Left lung (tissue), 10 donors: Measurements from ENCODE around the gene TM4SF20. TPM values are rescaled to one million over a fixed set of nuclear protein-coding genes. Genes with fewer than 3 reads are reported as not detected.
"Not testable (repeated sequence)": the region's sequence is repeated elsewhere in the genome, so short reads cannot be mapped to it uniquely, and the experiment has no call there.

Source experiments
- ATAC-seq: fragments of 200-7000 bp; cut with Tn5 transposase; one replicate; pipeline ENCODE4 v1.9.1; 2020; ENCODE audit warnings: moderate library complexity
- DNase-seq, 4 donors: peaks; one replicate each; pipeline ENCODE4 v3.0.0-alpha.2; 2013 to 2020
- H3K27ac ChIP-seq, 2 donors: fragments of 200-600 bp; sonication (generic) in 1 of 2; one replicate each; pipeline versions ENCODE4 v1.5.0 to v1.8.0; 2020 to 2021
- H3K27me3 ChIP-seq, 2 donors: fragments of 200-600 bp; sonication (generic) in 1 of 2; one replicate each; pipeline versions ENCODE4 v1.5.0 to v1.8.0; 2020 to 2021
- H3K36me3 ChIP-seq, 2 donors: fragments of 200-600 bp; sonication (generic) in 1 of 2; one replicate each; pipeline versions ENCODE4 v1.5.0 to v1.8.0; 2020 to 2021
- H3K4me1 ChIP-seq, 2 donors: fragments of 200-600 bp; one replicate each; pipeline ENCODE4 v1.8.0; 2021
- H3K4me3 ChIP-seq, 2 donors: fragments of 200-600 bp; sonication (generic) in 1 of 2; one replicate each; pipeline versions ENCODE4 v1.5.0 to v1.8.0; 2020 to 2021; ENCODE audit warnings: mild to moderate bottlenecking in 1 of 2
- H3K9me3 ChIP-seq, 2 donors: fragments of 200-600 bp; sonication (generic) in 1 of 2; one replicate each; pipeline versions ENCODE4 v1.5.0 to v1.8.0; 2020 to 2021
- CTCF ChIP-seq, 2 donors: fragments of 200-600 bp; sonication (generic) in 1 of 2; IDR thresholded peaks; one replicate each; pipeline versions ENCODE4 v1.5.0 to v1.8.0; 2021; ENCODE audit warnings: antibody characterized with exemption in 2 of 2
- intact Hi-C, 2 donors: fragments of 100-400 bp; cut with DNase I; formaldehyde crosslinking; loops; one replicate each; pipeline versions ENCODE4 v1.11.2 to v1.14.2; 2022
- polyA plus RNA-seq, 6 donors: library from polyadenylated mRNA; unstranded; fragments of 120-200 nt; gene quantifications; one replicate each; pipeline ENCODE4 v1.2.1, GENCODE V29; 2013; ENCODE audit not compliant: insufficient read length in 6 of 6
- total RNA-seq, 2 donors: library from RNA; stranded (reverse); fragmentation: NEBNext Ultra II Directional; extraction: Animal tissue kit (Norgen Biotek cat#: 25700); gene quantifications; one replicate each; pipeline ENCODE4 v1.2.1, GENCODE V29; 2021
- donor health status: DM: no; HTN: yes; CAD: no.
- donor health status: DM: no; HTN: no; CAD: no.

TM4SF20 gene
- total and polyA plus RNA-seq, 8 donors: 0.06 to 0.14 (median 0.08) TPM; not detected in 3

- TF ChIP-seq CTCF (IDR thresholded peaks at IDR 0.05): no peak
- Histone ChIP-seq H3K27ac (no peak overlapping the region), H3K4me1 (peaks cover 0 to 27% of the 10 kb centered on the region in 2 donors), H3K9me3 (no peaks in the 10 kb centered on the region), H3K27me3 (no peaks in the 10 kb centered on the region), H3K4me3 (no peak overlapping the region), H3K36me3 (no peaks in the 10 kb centered on the region)
- DNase-seq: no peak
- no peak for ATAC-seq
- intact Hi-C loops: no loop called here
These were observed 10.6 kb upstream of the TM4SF20 start for GRCh38 chr2:227389661-227390060.

GRCh38 chr2:227389231-227389630, 10.1 kb upstream of the TM4SF20 start:
- intact Hi-C loops: no loop called here
- H3K27me3 ChIP-seq: no peaks in the 10 kb centered on the region
- ATAC-seq (no peak), DNase-seq (no peak)
- peaks cover 0 to 30% of the 10 kb centered on the region in 2 donors for H3K4me1 ChIP-seq
- H3K36me3 ChIP-seq: no peaks in the 10 kb centered on the region
- no peak for TF ChIP-seq CTCF (IDR thresholded peaks at IDR 0.05)
- no peak overlapping the region for H3K4me3 ChIP-seq
- no peak overlapping the region for H3K27ac ChIP-seq
- H3K9me3 ChIP-seq: no peaks in the 10 kb centered on the region

GRCh38 chr2:227388537-227389011, 9.5 kb upstream of the TM4SF20 start:
- H3K36me3 ChIP-seq: no peaks in the 10 kb centered on the region
- H3K9me3 ChIP-seq: no peaks in the 10 kb centered on the region
- peak overlapping the region in 1 of 2 donors; percentile 33 for H3K27ac ChIP-seq
- DNase-seq (no peak), ATAC-seq (no peak)
- TF ChIP-seq CTCF (IDR thresholded peaks at IDR 0.05): no peak
- no peak overlapping the region for H3K4me3 ChIP-seq
- intact Hi-C loops: no loop called here
- H3K27me3 ChIP-seq: peaks cover 0 to 4% of the 10 kb centered on the region in 2 donors
- H3K4me1 ChIP-seq: peaks cover 0 to 30% of the 10 kb centered on the region in 2 donors

GRCh38 chr2:227387583-227387982, 8.5 kb upstream of the TM4SF20 start, which contains the start of gene SCYGR1:
Gene SCYGR1 (minus strand): TSS chr2:227387949. CDS start chr2:227387949, 0 bp downstream.
- DNase-seq, H3K9me3 ChIP-seq, ATAC-seq, intact Hi-C loops, H3K4me3 ChIP-seq, H3K36me3 ChIP-seq, H3K27me3 ChIP-seq: not testable (repeated sequence)
- Histone ChIP-seq H3K4me1 (peaks cover 0 to 30% of the 10 kb centered on the region in 2 donors), H3K27ac (peak within 1 kb of the TSS in 1 of 2 donors; percentile 33)

- ATAC-seq: no peak
- TF ChIP-seq CTCF (IDR thresholded peaks at IDR 0.05): no peak
- intact Hi-C loops: no loop called here
- H3K4me1 ChIP-seq: peaks cover 0 to 30% of the 10 kb centered on the region in 2 donors
- H3K36me3 ChIP-seq: no peaks in the 10 kb centered on the region
- no peak for DNase-seq
- H3K4me3 ChIP-seq: no peak overlapping the region
- H3K27me3 ChIP-seq: peaks cover 0 to 4% of the 10 kb centered on the region in 2 donors
- no peaks in the 10 kb centered on the region for H3K9me3 ChIP-seq
- no peak overlapping the region for H3K27ac ChIP-seq
These were observed 7.5 kb upstream of the TM4SF20 start for GRCh38 chr2:227386630-227387029.

GRCh38 chr2:227383686-227384085, 4.6 kb upstream of the TM4SF20 start:
- Histone ChIP-seq H3K4me3 (no peak overlapping the region), H3K4me1 (peaks cover 0 to 25% of the 10 kb centered on the region in 2 donors), H3K9me3 (no peaks in the 10 kb centered on the region), H3K27ac (no peak overlapping the region), H3K27me3 (peaks cover 0 to 4% of the 10 kb centered on the region in 2 donors), H3K36me3 (no peaks in the 10 kb centered on the region)
- DNase-seq: no peak
- no peak for TF ChIP-seq CTCF (IDR thresholded peaks at IDR 0.05)
- ATAC-seq: no peak
- intact Hi-C loops: no loop called here

- H3K27ac ChIP-seq, H3K27me3 ChIP-seq, intact Hi-C loops, H3K36me3 ChIP-seq, H3K9me3 ChIP-seq, ATAC-seq, DNase-seq, H3K4me3 ChIP-seq: not testable (repeated sequence)
- peaks cover 0 to 19% of the 10 kb centered on the region in 2 donors for H3K4me1 ChIP-seq
These were observed 3.2 kb upstream of the TM4SF20 start for GRCh38 chr2:227382241-227382835.
